GM23338 (cell line): ENCODE measurements around the gene SRCIN1. TPM values are rescaled to one million over a fixed set of nuclear protein-coding genes. Genes with fewer than 3 reads are reported as not detected.
A peak's percentile ranks its signal among the peaks of the same experiment; 100 is the strongest.

Experiments
- ATAC-seq: fragments of 200-7000 bp; cut with Tn5 transposase; 3 replicates; pipeline ENCODE4 v1.9.1; 2020
- DNase-seq: peaks from one replicate; pipeline ENCODE4 v3.0.0-alpha.2; 2015; ENCODE audit warnings: low spot score
- H2AFZ ChIP-seq: fragments of 200-600 bp; sonication (generic); 2 replicates; pipeline ENCODE4 v1.8.0; 2016; ENCODE audit warnings: antibody characterized with exemption, mild to moderate bottlenecking, moderate library complexity
- H3F3A ChIP-seq: fragments of 200-600 bp; sonication (generic); replicated peaks from 2 replicates; pipeline ENCODE4 v1.8.0; 2017; ENCODE audit warnings: antibody characterized with exemption, mixed run types, low read depth
- H3K27ac ChIP-seq: fragments of 200-600 bp; sonication (generic); 2 replicates; pipeline ENCODE4 v1.6.1; 2016; ENCODE audit warnings: low read depth
- H3K27me3 ChIP-seq: fragments of 200-600 bp; sonication (generic); 2 replicates; pipeline ENCODE4 v1.8.0; 2016; ENCODE audit warnings: mild to moderate bottlenecking, mixed run types, moderate library complexity; ENCODE audit not compliant: insufficient read depth
- H3K36me3 ChIP-seq: fragments of 200-600 bp; sonication (generic); 2 replicates; pipeline ENCODE4 v1.8.0; 2016; ENCODE audit warnings: mild to moderate bottlenecking; ENCODE audit not compliant: insufficient read depth
- H3K4me1 ChIP-seq: fragments of 200-600 bp; sonication (generic); 2 replicates; pipeline ENCODE4 v1.8.0; 2016; ENCODE audit warnings: mild to moderate bottlenecking, moderate library complexity; ENCODE audit not compliant: insufficient read depth
- H3K4me2 ChIP-seq: fragments of 200-600 bp; sonication (generic); 2 replicates; pipeline ENCODE4 v1.7.1; 2017; ENCODE audit warnings: mixed run types
- H3K4me3 ChIP-seq: fragments of 200-600 bp; sonication (generic); 2 replicates; pipeline ENCODE4 v1.6.1; 2016; ENCODE audit warnings: mixed run types
- H3K79me2 ChIP-seq: fragments of 200-600 bp; sonication (generic); replicated peaks from 2 replicates; pipeline ENCODE4 v1.8.0; 2017; ENCODE audit warnings: mild to moderate bottlenecking; ENCODE audit not compliant: insufficient read depth
- H3K9me2 ChIP-seq: fragments of 200-600 bp; sonication (generic); 2 replicates; pipeline ENCODE4 v1.8.0; 2017; ENCODE audit not compliant: insufficient read depth
- H4K20me1 ChIP-seq: fragments of 200-600 bp; sonication (generic); replicated peaks from 2 replicates; pipeline ENCODE4 v1.8.0; 2017; ENCODE audit warnings: mild to moderate bottlenecking; ENCODE audit not compliant: insufficient read depth
- H3K27ac Mint-ChIP-seq: 2 replicates; pipeline ENCODE4 v1.8.0; 2020; ENCODE audit warnings: inconsistent platforms, mild to moderate bottlenecking, moderate library complexity, mixed read lengths
- H3K27me3 Mint-ChIP-seq: 3 replicates; pipeline ENCODE4 v1.8.0; 2022; ENCODE audit warnings: low read depth, mild to moderate bottlenecking, moderate library complexity, mixed read lengths, inconsistent platforms; ENCODE audit not compliant: insufficient read depth, poor library complexity
- H3K36me3 Mint-ChIP-seq: 3 replicates; pipeline ENCODE4 v1.8.0; 2021; ENCODE audit warnings: low read depth, mild to moderate bottlenecking, inconsistent platforms, moderate library complexity, mixed read lengths
- H3K4me1 Mint-ChIP-seq: 3 replicates; pipeline ENCODE4 v1.8.0; 2020; ENCODE audit warnings: mild to moderate bottlenecking, inconsistent platforms, mixed read lengths
- H3K4me3 Mint-ChIP-seq: 3 replicates; pipeline ENCODE4 v1.8.0; 2021; ENCODE audit warnings: moderate library complexity, mild to moderate bottlenecking, inconsistent platforms, mixed read lengths
- H3K9me3 Mint-ChIP-seq: 3 replicates; pipeline ENCODE4 v1.8.0; 2020; ENCODE audit warnings: moderate library complexity, mild to moderate bottlenecking, inconsistent platforms, mixed read lengths
- CREB1 ChIP-seq: fragments of 250-450 bp; sonication (Bioruptor Pico); IDR thresholded peaks from 2 replicates; pipeline ENCODE4 v1.5.0; 2020; ENCODE audit warnings: low read depth, mild to moderate bottlenecking, moderate library complexity
- EZH2 ChIP-seq: fragments of 200-600 bp; sonication (generic); IDR thresholded peaks from one replicate; pipeline ENCODE4 v1.8.0; 2017; ENCODE audit warnings: antibody characterized with exemption, mild to moderate bottlenecking, low read depth; ENCODE audit not compliant: unreplicated experiment
- NANOG ChIP-seq: IDR thresholded peaks from 2 replicates; pipeline ENCODE4 v1.6.1; 2016; ENCODE audit warnings: antibody characterized with exemption, borderline replicate concordance
- POLR2AphosphoS5 ChIP-seq: IDR thresholded peaks from 2 replicates; pipeline ENCODE4 v1.6.1; 2016; ENCODE audit warnings: antibody characterized with exemption, low read depth
- ZNF114 ChIP-seq: fragments of 250-450 bp; sonication (Bioruptor Pico); IDR thresholded peaks from 2 replicates; pipeline ENCODE4 v1.5.0; 2020; ENCODE audit warnings: mild to moderate bottlenecking, moderate library complexity
- polyA plus RNA-seq: library from polyadenylated mRNA; unstranded; fragments of >200 nt; fragmentation: Nextera tagmentation; extraction: Ambion mirVana; gene quantifications from 2 replicates; pipeline ENCODE4 v1.2.1, GENCODE V29; 2016
- total RNA-seq: library from RNA; depleted of rRNA; stranded (reverse); fragments of >200 nt; shearing (Covaris generic); gene quantifications from 2 replicates; pipeline ENCODE4 v1.2.3, GENCODE V29; 2014
- TF ChIP-seq, protein P1 (sequence below), 2 experiments: fragments of 200-600 bp in 1 of 2; sonication (generic) in 1 of 2; conservative IDR thresholded peaks; 2 replicates each; pipeline versions ENCODE4 v1.5.1 to v1.6.1; 2016 to 2017; ENCODE audit warnings: antibody characterized with exemption in 2 of 2, low read depth in 2 of 2, mild to moderate bottlenecking in 2 of 2, moderate library complexity in 1 of 2
- TF ChIP-seq, protein P2 (sequence below): fragments of 250-450 bp; sonication (Bioruptor Pico); IDR thresholded peaks from 2 replicates; pipeline ENCODE4 v1.5.0; 2020; ENCODE audit warnings: mild to moderate bottlenecking, moderate library complexity

SRCIN1 gene
- total and polyA plus RNA-seq, 2 experiments from 2014 or later, result 0.87 to 2.2 TPM

DNA sequence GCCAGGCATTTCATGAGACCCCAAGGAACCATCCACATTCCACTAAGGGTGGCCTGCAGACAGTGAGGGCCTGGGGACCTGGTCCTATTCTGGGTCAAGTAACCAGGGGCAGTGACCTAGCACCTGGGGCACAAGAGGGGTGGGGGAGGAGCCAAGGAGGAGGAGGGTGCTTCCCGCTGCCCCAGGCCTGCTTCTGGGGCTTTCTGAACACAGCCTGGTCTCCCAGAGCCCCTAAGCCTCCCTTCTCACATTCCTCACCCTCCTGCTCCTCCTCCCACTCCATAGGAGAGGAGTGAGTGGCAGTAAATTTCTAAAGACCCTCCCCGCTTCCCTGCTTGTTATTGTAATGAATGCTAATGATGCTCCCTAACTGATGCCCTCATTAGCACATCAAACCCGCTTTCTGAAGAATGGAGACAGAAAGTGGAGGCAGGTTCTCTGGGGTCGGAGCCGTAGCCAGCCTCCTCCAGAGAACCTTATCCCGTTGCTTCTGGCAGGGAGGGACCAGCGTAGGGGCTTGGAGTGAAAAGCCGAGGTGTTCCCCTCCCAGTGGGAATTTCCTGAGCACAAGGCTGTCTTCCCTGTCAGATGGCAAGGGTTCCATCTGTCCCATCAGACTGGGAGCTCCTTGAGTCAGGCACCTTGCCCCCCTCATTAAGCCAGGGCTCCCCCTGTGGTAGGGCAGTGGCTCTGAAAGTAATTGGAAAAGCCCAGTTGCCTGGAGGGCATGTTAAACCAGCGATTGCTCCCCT is 3.7 kb upstream of the SRCIN1 start:
- Histone ChIP-seq H2AFZ (no peak overlapping the region), H3K4me2 (peak overlapping the region; percentile 92), H3K27me3 (peaks cover 29% of the 10 kb centered on the region), H3F3A (peaks cover 23% of the 10 kb centered on the region), H3K4me3 (peak overlapping the region; percentile 26), H3K27ac (peak overlapping the region; percentile 92), H3K36me3 (no peaks in the 10 kb centered on the region), H3K4me1 (peaks cover 49% of the 10 kb centered on the region), H3K9me2 (no peaks in the 10 kb centered on the region), H3K79me2 (no peaks in the 10 kb centered on the region), H4K20me1 (no peaks in the 10 kb centered on the region)
- Mint-ChIP-seq H3K9me3 (peaks cover 23% of the 10 kb centered on the region), H3K27me3 (peaks cover 33% of the 10 kb centered on the region), H3K4me1 (peaks cover 43% of the 10 kb centered on the region), H3K27ac (peak overlapping the region; percentile 94), H3K4me3 (peak overlapping the region; percentile 52; the same call in 2 of the 3 replicates), H3K36me3 (peaks cover 16% of the 10 kb centered on the region)
- ATAC-seq (peak; percentile 73), DNase-seq (peak; percentile 99)
- TF ChIP-seq ZNF114 (CRISPR knock-in tag) (peak; percentile 76; the same call in 1 of the 2 replicates), CREB1 (peak; percentile 65), NANOG (peak; percentile 42; the same call in 1 of the 2 replicates), EZH2 (no peak), POLR2AphosphoS5 (0 out of 2 replicates have a peak, but pooled peaks have one; percentile 17)
- TF ChIP-seq, protein P1, sequence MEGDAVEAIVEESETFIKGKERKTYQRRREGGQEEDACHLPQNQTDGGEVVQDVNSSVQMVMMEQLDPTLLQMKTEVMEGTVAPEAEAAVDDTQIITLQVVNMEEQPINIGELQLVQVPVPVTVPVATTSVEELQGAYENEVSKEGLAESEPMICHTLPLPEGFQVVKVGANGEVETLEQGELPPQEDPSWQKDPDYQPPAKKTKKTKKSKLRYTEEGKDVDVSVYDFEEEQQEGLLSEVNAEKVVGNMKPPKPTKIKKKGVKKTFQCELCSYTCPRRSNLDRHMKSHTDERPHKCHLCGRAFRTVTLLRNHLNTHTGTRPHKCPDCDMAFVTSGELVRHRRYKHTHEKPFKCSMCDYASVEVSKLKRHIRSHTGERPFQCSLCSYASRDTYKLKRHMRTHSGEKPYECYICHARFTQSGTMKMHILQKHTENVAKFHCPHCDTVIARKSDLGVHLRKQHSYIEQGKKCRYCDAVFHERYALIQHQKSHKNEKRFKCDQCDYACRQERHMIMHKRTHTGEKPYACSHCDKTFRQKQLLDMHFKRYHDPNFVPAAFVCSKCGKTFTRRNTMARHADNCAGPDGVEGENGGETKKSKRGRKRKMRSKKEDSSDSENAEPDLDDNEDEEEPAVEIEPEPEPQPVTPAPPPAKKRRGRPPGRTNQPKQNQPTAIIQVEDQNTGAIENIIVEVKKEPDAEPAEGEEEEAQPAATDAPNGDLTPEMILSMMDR (conservative IDR thresholded peaks at IDR 0.05; ENCODE audit: low read depth in 2 of 2), result peak; percentile 56 to 60
- TF ChIP-seq, protein P2, sequence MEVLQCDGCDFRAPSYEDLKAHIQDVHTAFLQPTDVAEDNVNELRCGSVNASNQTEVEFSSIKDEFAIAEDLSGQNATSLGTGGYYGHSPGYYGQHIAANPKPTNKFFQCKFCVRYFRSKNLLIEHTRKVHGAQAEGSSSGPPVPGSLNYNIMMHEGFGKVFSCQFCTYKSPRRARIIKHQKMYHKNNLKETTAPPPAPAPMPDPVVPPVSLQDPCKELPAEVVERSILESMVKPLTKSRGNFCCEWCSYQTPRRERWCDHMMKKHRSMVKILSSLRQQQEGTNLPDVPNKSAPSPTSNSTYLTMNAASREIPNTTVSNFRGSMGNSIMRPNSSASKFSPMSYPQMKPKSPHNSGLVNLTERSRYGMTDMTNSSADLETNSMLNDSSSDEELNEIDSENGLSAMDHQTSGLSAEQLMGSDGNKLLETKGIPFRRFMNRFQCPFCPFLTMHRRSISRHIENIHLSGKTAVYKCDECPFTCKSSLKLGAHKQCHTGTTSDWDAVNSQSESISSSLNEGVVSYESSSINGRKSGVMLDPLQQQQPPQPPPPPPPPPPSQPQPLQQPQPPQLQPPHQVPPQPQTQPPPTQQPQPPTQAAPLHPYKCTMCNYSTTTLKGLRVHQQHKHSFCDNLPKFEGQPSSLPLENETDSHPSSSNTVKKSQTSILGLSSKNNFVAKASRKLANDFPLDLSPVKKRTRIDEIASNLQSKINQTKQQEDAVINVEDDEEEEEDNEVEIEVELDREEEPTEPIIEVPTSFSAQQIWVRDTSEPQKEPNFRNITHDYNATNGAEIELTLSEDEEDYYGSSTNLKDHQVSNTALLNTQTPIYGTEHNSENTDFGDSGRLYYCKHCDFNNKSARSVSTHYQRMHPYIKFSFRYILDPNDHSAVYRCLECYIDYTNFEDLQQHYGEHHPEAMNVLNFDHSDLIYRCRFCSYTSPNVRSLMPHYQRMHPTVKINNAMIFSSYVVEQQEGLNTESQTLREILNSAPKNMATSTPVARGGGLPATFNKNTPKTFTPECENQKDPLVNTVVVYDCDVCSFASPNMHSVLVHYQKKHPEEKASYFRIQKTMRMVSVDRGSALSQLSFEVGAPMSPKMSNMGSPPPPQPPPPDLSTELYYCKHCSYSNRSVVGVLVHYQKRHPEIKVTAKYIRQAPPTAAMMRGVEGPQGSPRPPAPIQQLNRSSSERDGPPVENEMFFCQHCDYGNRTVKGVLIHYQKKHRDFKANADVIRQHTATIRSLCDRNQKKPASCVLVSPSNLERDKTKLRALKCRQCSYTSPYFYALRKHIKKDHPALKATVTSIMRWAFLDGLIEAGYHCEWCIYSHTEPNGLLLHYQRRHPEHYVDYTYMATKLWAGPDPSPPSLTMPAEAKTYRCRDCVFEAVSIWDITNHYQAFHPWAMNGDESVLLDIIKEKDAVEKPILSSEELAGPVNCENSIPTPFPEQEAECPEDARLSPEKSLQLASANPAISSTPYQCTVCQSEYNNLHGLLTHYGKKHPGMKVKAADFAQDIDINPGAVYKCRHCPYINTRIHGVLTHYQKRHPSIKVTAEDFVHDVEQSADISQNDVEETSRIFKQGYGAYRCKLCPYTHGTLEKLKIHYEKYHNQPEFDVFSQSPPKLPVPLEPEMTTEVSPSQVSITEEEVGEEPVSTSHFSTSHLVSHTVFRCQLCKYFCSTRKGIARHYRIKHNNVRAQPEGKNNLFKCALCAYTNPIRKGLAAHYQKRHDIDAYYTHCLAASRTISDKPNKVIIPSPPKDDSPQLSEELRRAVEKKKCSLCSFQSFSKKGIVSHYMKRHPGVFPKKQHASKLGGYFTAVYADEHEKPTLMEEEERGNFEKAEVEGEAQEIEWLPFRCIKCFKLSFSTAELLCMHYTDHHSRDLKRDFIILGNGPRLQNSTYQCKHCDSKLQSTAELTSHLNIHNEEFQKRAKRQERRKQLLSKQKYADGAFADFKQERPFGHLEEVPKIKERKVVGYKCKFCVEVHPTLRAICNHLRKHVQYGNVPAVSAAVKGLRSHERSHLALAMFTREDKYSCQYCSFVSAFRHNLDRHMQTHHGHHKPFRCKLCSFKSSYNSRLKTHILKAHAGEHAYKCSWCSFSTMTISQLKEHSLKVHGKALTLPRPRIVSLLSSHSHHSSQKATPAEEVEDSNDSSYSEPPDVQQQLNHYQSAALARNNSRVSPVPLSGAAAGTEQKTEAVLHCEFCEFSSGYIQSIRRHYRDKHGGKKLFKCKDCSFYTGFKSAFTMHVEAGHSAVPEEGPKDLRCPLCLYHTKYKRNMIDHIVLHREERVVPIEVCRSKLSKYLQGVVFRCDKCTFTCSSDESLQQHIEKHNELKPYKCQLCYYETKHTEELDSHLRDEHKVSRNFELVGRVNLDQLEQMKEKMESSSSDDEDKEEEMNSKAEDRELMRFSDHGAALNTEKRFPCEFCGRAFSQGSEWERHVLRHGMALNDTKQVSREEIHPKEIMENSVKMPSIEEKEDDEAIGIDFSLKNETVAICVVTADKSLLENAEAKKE (CRISPR knock-in tag), result no peak; the same call in 1 of the 2 replicates
